SH-SY5Y (cell line): ENCODE measurements around the gene RBM27.

Source experiments
- GATA2 ChIP-seq: IDR thresholded peaks from 2 replicates; pipeline ENCODE4 v1.6.1; 2011; ENCODE audit warnings: mild to moderate bottlenecking, low read depth, low read length
- GATA3 ChIP-seq: IDR thresholded peaks from 2 replicates; pipeline ENCODE4 v1.6.1; 2011; ENCODE audit warnings: low read depth, mild to moderate bottlenecking, low read length, moderate library complexity

RBM27 gene

DNA sequence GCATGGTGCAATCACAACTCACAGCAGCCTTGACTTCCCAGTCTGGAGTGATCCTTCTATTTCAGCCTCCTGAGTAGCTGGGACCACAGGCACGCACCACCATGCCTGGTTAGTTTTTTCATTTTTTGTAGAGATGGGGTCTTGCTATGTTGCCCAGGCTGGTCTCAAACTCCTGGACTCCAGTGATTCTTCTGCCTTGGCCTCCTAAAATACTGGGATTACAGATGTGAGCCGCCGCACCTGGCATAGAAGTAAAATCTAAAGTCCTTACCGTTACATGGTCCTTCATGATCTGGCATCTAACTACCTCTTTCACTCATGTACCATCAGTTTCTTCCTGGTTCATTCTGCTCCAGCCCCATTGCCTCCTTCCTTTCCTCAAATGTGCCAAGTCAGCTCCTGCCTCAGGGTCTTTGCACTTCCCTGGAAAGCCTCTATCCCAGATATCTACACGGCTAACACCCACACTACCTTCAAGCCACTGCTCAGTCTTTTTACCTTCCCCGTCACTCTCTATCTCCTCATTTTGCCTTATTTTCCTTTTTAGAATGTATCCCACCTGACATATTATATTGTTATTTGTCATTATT is 6.9 kb upstream of the RBM27 start:
- TF ChIP-seq GATA2 (no peak), GATA3 (no peak)

- TF ChIP-seq GATA3 (no peak), GATA2 (no peak)
These were observed 4.1 kb upstream of the RBM27 start for GRCh38 chr5:146199176-146199815.

DNA sequence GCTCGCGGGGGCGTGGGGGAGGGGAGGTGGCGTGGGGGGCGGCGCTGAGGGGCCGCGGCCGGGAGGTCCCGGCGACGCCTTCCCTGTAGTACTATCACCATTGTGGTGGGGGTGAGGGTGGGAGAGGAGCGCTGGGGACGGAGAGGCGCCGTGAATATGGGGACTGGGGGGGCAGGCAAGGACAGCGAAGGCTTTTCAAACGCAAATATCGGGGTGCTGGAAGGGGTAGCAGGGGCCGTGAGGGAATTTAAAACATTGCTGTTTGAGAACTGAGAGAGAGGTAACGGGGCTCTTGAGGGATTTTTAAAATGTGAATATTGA is 427 bp downstream of the RBM27 start:
- TF ChIP-seq GATA2 (no peak), GATA3 (no peak)

DNA sequence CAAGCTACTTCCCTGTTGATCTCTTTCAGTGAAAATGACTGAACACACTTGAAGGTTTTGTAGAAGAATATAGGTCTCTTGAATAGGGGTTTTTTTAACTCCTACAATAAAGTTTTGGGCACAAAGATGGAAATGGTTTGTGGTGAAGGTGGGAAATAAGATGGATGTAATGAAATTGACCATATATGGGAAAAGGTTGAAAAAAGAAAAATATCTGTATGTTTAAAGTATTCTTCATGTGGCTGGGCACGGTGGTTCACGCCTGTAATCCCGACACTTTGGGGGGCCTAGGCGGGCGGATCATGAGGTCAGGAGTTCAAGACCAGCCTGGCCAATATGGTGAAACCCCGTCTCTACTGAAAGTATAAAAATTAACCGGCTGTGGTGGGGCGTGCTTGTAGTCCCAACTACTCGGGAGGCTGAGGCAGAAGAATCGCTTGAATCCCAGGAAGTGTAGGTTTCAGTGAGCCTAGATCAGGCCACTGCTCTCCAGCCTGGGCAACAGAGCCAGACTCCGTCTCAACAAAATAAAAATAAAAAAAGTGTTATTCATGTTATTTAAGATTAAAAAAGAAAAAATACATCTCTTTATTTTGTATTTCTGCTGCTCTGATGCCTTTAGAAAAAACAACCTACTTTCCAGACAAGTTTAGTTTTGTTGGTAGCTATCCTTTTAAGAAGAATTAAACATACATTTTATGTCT is 2.2 kb downstream of the RBM27 start:
- TF ChIP-seq GATA3, result no peak
- TF ChIP-seq GATA2, result no peak

DNA sequence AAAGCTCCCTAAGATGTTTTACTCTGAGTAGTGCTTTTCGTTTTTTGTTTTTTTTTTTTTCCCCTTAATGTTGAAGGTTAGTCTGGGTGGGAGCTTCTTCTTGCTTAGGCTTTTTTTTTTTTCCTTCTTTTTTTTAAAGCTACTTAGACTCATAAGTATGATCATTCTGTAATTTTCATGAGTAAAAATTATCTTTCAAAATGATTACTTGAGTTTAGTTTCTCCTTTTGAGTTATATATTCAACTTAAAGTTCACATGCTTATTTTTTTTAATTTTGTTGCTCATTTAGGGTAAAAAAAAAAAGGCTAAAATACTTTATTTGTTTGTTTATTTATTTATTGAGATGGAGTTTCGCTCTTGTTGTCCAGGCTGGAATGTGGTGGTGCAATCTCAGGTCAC is 2.9 kb downstream of the RBM27 start:
- TF ChIP-seq GATA3 (no peak), GATA2 (no peak)

DNA sequence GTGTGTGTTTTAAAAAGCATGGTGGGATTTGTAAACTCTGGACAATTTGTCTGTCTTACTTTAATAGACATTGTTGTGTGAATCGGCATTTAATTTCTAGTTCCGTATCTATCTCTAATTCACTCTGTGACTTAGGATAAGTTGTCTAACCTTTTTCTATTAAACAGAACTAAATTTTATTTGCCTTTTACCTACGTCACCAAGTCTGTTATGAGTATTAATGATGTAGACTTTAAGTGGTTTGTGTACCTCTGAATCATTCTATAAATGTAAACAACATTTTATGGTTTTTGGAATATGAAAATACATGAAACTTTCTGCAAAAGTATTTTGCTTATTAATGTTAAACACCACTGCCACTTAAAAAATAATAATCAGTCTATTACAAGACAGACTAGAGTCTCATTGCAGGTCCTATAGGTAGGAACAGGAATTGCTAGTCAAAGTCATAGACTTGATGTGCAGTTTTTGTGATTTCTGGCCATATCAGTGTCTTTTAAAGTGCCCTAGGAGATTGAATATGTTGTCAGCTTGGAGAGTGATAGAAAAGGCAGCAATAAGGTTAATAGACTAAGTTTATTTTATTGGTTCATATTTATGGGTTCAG is 5.6 kb downstream of the RBM27 start:
- TF ChIP-seq GATA3 (no peak), GATA2 (no peak)

DNA sequence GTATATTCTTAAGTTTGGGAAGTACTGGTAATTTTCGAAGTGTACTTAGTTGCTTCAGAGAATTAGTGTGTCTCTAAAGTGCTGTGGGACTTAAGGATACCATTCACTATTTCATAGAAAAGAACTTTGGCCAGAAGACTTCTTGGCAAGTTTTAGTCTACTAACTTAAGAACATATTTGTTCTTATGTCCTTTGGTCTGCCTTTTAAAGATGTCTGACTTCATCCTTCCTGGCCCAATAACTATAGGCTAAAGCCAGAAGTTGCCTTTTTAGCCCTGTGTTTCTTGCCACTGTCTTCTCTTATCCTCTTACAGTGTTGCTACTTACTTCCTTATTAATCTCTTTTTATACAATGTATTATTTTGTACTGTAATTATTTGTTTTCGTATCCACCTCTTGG is 6.3 kb downstream of the RBM27 start:
- TF ChIP-seq GATA3 (no peak), GATA2 (no peak)

DNA sequence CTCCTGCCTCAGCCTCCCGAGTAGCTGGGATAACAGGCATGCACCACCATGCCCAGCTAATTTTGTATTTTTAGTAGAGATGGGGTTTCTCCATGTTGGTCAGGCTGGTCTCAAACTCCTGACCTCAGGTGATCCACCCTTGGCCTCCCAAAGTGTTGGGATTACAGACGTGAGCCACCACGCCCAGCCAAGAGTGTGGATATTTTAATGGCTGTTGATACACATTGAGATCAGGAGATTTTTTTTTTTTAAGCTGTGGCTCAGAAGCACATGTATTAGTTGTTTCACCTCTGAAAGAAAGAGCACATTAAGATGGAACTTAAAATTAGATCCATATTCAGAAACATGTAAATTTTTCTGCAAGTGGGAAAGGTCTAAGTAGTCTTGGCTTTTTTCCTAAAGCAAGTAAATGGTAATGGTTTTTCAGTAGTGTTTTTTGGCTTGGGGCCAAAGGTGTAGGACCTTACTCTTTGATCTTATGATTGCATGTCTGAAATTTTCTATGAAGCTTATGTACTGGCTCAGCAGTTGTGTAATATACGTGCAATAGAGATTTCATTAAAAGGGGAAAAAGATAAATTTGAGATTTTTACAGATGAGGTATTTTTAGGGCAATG is 9.9 kb downstream of the RBM27 start:
- TF ChIP-seq GATA3, result no peak
- TF ChIP-seq GATA2, result no peak

- TF ChIP-seq GATA2, result no peak
- TF ChIP-seq GATA3, result no peak
These were observed 14.8 kb downstream of the RBM27 start for GRCh38 chr5:146218168-146218567.

- no peak for TF ChIP-seq GATA3
- TF ChIP-seq GATA2, result no peak
These were observed 15.8 kb downstream of the RBM27 start for GRCh38 chr5:146219243-146219642.

DNA sequence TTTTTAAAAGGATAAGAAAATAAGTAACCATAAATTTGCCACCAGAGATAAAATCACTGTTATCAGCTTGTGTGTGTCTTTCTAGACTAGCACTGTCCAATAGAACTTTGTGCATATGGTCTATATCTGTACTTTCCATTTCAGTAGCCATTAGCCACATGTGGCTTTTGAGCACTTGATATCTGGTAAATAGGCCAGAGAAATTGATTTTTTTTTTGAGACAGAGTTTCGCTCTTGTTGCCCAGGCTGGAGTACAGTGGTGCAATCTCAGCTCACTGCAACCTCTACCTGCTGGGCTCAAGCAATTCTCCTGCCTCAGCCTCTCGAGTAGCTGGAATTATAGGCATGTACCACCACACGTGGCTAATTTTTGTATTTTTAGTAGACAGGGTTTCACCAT is 17.8 kb downstream of the RBM27 start:
- no peak for TF ChIP-seq GATA3
- TF ChIP-seq GATA2, result no peak

DNA sequence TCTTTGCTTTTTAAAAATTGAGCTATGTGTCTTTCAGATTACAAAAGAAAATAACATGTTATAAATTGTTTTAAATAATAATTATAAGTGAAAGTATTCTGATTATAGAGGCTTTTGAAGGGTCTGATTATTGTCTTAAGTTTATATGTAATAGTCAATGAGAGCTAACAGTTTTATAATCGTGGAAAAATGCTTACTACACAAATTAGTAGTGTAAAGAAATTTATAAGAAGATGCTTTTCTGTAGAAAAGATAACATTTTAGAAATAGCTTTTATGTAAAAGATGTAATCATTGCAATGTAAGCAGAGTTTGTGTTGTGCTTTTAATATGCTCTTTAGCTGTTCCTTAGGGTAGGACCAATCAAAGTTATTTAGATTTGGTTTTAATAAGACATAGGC is 18.6 kb downstream of the RBM27 start:
- TF ChIP-seq GATA3, result no peak
- no peak for TF ChIP-seq GATA2

DNA sequence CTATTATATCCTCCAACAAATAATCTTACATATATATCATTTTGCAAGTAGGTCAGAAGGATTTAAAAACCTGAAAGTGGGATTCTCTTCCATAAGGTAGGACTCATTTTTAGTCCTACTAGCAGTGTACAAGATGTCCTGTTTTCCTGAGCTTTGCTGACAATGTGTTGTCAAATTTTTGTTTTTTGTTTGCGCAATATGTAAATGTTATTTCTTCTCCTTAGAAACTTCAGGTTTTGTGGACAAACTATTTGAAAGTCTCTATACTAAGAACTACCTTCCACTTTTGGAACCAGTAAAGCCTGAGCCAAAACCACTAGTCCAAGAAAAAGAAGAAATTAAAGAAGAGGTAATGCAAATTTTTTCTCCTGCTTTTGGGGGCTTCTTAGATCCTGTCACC is 19.8 kb downstream of the RBM27 start:
- TF ChIP-seq GATA3 (no peak), GATA2 (no peak)

GRCh38 chr5:146229222-146229621 is 25.8 kb downstream of the RBM27 start:
- TF ChIP-seq GATA3 (no peak), GATA2 (no peak)
